ENCODE data around the gene ABCC4.

Gene ABCC4

DNA sequence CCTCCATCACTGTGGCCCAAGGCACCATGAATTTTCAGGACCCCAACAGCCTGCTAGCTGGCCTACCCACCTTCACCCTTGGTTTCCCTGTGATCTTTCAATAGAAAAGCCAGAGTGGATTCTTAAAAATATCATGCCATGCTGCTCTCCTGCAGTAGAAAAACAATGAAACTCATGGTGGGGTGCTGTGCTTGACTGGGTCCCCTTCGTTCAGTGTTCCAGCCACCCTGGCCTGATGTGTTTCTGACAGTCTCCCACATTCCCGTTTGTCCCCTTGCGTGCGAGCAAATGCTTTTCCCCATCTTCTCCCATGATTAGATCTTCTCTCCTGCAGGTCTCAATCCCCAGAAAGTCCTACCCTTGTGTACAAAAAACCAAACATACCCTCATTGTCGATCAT is 43.2 kb downstream of the ABCC4 start:
- DNase-seq: no peak

- DNase-seq: no peak
These were observed 45.2 kb downstream of the ABCC4 start for GRCh38 chr13:95256091-95256490.

DNA sequence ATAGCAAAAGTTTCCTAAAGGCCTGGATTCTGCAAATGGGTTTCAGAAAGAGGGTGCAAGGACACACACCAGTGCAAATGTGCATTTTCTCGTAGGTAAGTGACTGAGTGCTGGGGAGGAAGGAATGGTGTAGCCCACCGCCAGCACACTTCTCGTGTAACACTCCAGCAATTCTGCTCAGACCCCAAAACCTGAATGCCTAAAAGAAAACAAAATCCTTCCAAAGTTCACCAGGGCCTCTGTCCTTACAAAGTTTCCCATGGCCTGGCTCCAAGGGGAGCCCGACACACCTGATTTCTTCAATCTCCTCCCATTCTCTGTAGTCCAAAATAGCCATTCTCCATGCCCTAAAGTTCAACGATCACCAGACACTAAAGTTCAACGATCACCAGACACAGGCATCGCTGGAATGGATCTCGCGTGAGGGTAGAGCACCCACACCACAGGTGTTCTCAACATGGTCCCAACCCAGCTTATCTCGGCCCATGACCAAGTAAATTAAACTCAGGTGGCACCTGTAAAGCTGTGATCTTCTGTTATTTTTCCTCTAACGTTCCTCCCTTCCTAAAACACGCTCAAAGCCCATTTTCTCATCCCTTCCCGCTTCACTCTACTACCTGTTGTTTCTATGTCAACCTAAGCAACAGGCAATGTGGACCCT is 46.0 kb downstream of the ABCC4 start:
- no peak for DNase-seq

GRCh38 chr13:95254339-95254738 is 46.9 kb downstream of the ABCC4 start:
- no peak for DNase-seq

DNA sequence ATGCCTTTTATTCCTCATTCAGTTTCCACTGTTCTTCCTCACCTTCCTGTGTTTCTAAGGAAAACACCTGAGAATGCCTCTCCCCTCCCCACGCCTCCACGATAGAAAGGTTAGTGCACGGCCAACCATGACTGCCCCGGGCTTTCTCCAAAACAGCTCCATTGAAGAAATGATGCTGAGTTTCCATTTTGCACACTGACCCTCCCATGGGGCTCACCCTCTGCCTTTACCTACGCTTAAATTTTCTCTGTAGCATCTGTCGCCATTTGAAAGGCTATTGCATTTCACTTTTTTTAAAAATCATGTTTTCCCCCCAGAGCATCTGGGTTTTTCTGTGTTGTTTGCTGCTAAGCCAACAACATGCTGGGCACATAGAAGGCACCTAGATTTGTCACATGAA is 48.2 kb downstream of the ABCC4 start:
- DNase-seq: no peak

- DNase-seq: no peak
These were observed 49.6 kb downstream of the ABCC4 start for GRCh38 chr13:95251641-95252040.

- DNase-seq: no peak
These were observed 50.3 kb downstream of the ABCC4 start for GRCh38 chr13:95250961-95251360.

- DNase-seq: no peak
These were observed 52.3 kb downstream of the ABCC4 start for GRCh38 chr13:95248953-95249352.

DNA sequence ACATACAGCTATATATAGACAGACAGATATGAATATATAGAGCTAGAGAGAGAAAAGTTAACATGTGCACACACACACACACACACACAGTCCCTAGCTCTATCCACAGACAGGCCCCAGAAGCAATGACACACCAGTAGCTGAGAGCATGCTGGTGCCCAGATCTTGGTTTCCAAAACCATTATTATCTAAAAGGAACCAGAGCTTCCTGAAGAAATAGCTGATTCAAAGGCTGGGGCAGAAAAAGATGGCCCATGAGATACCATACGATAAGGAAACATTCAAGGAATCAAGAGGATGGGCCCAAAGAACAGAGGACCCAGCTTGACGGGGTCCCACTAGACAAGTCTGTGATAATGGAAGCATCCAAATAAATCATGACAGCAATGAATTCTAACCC is 53.4 kb downstream of the ABCC4 start:
- DNase-seq: no peak

DNA sequence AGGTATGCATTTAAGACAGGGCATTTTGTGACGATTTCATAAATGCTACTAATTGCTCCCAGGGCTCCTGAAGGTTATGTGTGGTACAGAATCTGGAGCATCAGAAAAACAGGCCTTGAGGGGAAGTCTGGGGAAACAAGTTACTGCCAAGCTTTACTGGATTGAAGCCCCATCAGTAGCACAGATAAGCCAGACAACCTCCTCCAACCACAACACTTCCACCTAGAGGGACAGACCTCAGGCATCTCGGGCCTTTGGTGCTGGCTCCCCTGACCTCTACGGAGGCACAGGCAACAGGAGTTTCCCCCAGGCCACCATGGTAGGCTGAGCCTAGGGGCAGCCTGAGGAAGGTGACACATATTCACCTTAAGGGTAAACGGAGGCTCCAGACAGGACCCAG is 54.1 kb downstream of the ABCC4 start:
- DNase-seq: no peak

GRCh38 chr13:95246292-95247082 is 54.8 kb downstream of the ABCC4 start:
- peak; percentile 84 for DNase-seq

- DNase-seq: no peak
These were observed 56.2 kb downstream of the ABCC4 start for GRCh38 chr13:95245071-95245470.

GRCh38 chr13:95243207-95243606 is 58.0 kb downstream of the ABCC4 start:
- DNase-seq: no peak

DNA sequence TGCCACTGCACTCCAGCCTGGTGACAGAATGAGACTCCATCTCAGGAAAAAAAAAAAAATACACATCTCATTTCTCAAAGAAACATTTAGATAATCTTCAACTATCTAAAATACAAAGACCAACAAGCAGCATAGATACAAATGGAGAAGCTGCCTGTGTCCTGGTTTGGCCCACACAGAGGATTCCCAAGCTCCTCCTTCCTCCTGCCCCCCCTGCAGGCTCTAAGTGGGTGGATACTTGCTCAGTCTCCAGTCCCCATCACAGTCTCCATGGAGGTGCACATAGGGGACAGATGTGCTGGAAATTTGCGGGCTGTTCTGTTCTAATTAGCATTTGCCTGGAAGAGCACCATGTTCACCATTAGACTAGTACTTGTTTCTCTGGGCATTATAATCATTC is 59.9 kb downstream of the ABCC4 start:
- no peak for DNase-seq

DNA sequence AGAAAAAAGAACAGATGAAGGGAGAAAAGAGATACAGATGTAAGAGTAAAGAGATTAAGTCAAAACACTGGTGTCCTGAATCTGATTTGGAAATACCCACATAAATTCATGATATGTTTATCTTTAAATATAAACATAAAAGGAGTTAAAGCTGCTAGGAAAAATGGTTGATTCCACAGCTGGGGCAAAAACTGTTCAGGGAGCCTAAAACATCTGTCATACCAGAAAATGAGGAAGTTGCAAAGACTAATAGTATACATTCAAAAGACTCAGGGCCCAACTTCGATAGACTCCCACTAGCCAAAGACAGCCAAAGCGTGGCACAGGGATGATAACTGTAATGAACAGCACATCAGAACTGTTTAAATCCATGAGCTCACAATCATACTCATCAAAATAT is 62.0 kb downstream of the ABCC4 start:
- DNase-seq: no peak

DNA sequence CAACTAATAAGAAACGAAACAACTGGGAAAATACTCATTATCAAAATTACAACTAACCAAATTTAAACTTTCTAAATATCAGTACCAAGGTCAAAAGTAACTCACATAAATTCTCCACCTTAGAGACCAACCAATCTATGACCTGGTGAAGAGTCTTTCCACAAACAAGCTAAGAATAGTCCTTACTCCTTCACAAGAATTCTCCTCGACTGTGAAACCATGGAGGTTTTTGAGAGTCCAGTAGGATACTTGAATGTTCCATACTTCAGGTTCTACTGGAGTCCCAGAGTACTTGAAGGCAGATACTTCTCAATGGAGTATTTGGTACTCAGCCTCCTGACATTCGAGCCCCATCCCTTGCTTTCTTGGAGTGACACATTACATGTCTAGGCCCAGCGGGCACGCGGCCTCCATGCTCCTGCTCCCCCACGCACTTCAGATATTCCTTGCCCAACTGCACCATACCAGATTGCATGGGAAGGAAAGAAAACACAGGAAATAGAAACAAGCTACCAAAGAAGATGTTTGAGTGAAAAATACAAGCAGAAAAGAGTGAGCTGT is 63.9 kb downstream of the ABCC4 start:
- no peak for DNase-seq

GRCh38 chr13:95236774-95237173 is 64.5 kb downstream of the ABCC4 start:
- DNase-seq: no peak

GRCh38 chr13:95235974-95236373 is 65.3 kb downstream of the ABCC4 start:
- no peak for DNase-seq

GRCh38 chr13:95235199-95235756 is 66.0 kb downstream of the ABCC4 start:
- no peak for DNase-seq

DNA sequence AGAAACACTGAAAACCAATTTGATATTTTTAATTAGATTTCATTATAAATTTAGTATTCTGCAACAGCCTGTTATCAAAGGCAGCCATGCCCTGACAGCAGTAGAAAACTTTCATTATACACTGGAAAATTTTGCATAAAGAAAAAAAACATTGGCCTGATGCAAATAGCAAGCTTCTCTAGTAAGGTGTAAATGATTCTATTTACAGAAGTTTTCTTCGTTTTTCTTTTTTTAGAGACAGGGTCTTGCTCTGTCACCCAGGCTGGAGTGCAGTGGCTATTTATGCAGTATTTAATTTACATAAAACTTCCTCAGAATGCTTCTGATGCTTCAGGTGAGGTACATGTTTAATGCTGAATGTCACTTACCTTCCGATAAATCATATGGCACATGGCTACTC is 67.0 kb downstream of the ABCC4 start:
- DNase-seq: no peak

DNA sequence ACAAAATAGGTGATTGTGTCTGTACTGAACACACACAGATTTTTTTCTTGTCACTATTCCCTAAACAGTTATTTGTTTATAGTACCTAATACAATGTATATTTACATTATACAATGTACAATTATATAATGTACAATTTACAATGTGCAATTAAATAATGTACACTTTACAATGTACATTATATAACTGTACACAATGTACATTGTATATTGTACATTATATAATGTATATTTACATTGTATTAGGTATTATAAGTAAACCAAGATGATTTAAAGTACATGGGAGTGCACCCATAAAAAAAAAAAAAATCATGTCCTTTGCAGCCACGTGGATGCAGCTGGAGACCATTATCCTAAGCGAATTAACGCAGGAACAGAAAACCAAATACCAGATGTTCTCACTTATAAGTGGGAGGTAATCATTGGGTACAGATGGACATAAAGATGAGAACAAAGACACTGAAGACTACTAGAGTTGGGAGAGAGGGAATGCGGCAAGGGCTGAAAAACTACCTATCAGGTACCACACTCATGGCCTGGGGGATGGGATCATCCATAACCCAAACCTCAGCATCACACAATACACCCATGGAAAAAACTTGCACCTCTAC is 68.1 kb downstream of the ABCC4 start:
- DNase-seq: no peak

DNA sequence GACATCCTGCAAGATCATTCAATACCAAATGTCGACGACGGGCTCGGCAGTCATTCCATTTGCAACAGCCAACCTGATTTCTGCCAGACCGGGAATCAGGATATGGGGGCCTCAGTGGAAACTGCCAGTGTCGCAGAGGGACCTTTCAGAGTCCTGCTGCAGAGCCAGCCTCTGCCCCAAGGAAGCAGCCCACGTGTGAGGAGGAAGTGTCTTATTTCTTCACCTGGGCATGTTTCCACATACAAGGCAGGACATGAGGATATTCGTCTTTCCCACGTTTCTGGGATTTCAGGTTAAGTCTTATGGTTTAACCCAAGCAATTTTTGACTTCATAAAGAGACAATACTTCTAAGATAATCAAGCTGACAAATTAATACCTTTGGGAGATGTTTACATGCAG is 69.9 kb downstream of the ABCC4 start:
- no peak for DNase-seq

GRCh38 chr13:95229855-95230254 is 71.4 kb downstream of the ABCC4 start:
- no peak for DNase-seq

DNA sequence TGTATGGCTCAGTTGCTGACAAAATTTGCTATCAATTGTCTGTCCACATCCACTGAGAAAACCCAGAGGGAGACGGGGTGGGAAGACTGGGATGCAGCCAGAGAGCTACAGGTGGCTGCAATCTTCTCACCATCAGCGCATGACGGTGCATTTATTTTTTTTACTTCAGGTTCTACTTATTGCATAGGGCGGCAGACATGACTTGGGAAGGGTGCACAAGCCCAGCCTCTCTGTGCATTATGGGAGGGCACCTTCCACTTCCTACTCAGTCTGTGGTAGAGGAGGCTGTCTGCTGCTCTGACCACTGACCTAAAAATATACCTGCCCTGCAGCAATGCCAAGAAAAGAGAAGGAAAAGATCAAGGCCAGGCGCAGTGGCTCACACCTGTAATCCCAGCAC is 73.1 kb downstream of the ABCC4 start:
- no peak for DNase-seq

Measured in NCI-H345 (cell line).